ENCODE measurements around the gene CENPM. TPM values are rescaled to one million over a fixed set of nuclear protein-coding genes. Genes with fewer than 3 reads are reported as not detected.

CENPM gene
- total RNA-seq, 1 donor from 2014 or later = 13.3 TPM

GRCh38 chr22:41989246-41989645 is 42.3 kb upstream of the CENPM start:
- CTCF ChIA-PET = no interaction called here
- peaks cover 13% of the 10 kb centered on the region for H3K27me3 Mint-ChIP-seq

DNA sequence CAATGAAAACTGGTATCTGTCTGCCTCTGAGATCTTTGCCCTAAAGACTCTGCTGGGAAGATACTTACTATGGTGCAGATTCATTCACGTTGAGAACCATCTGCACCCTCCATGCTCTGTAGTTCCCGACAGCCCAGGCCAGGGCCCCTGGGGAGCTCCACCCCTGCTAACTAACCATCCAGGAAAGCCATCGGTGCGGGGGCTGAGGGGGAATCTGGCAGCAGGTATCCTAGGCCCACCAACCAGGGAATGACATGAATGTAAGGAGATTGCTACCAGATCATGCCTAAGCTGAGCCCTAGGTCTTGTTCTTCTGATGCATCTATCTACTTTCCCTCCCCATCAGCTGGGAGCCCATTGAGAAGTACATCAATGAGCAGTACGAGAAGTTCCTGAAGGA is 40.3 kb upstream of the CENPM start:
- ATAC-seq (ENCODE audit: low read depth) (no peak), DNase-seq (no peak)
- H3K36me3 Mint-ChIP-seq (ENCODE audit: low read depth) = no peaks in the 10 kb centered on the region
- H3K4me3 Mint-ChIP-seq = no peak overlapping the region
- no peaks in the 10 kb centered on the region for H3K9me3 Mint-ChIP-seq
- H3K27me3 Mint-ChIP-seq = peaks cover 11% of the 10 kb centered on the region
- intact Hi-C loops (cut with micrococcal nuclease) = no loop called here
- ChIA-PET POLR2A (interaction anchor here (1.8 kb wide), 1 partner anchor 82 kb away, joined by 4 read pairs; no protein-coding TSS in a partner anchor), CTCF (no interaction called here)
- H3K4me1 Mint-ChIP-seq = no peaks in the 10 kb centered on the region
- no peak overlapping the region for H3K27ac Mint-ChIP-seq
- TF ChIP-seq CTCF (IDR thresholded peaks at IDR 0.05) = no peak

More at GRCh38 chr22:41989246-41989645, 42.3 kb upstream of the CENPM start:
- no peak overlapping the region for H3K27ac Mint-ChIP-seq
- H3K9me3 Mint-ChIP-seq = no peaks in the 10 kb centered on the region
- ATAC-seq (ENCODE audit: low read depth) (no peak), DNase-seq (no peak)
- H3K4me3 Mint-ChIP-seq = no peak overlapping the region
- no peaks in the 10 kb centered on the region for H3K36me3 Mint-ChIP-seq (ENCODE audit: low read depth)
- POLR2A ChIA-PET = interaction anchor here (1.4 kb wide), 1 partner anchor 9 kb away, joined by 4 read pairs; the partner anchor contains the start of gene WBP2NL
- intact Hi-C loops (cut with micrococcal nuclease) = no loop called here
- no peak for TF ChIP-seq CTCF (IDR thresholded peaks at IDR 0.05)
- no peaks in the 10 kb centered on the region for H3K4me1 Mint-ChIP-seq

GRCh38 chr22:41983513-41984405 is 36.8 kb upstream of the CENPM start:
- ChIA-PET POLR2A (interaction anchor here (0.7 to 1.1 kb wide), 3 partner anchors 96 to 129 kb away, joined by 3 to 6 read pairs (median 6); partner anchors contain the start of gene SMDT1), CTCF (no interaction called here)
- Mint-ChIP-seq H3K27ac (no peak overlapping the region), H3K36me3 (ENCODE audit: low read depth) (no peaks in the 10 kb centered on the region), H3K4me3 (no peak overlapping the region), H3K9me3 (no peaks in the 10 kb centered on the region), H3K4me1 (no peaks in the 10 kb centered on the region), H3K27me3 (peaks cover 9% of the 10 kb centered on the region)
- no peak for DNase-seq
- no peak for ATAC-seq (ENCODE audit: low read depth)
- TF ChIP-seq CTCF (IDR thresholded peaks at IDR 0.05) = no peak
- intact Hi-C loops (cut with micrococcal nuclease) = no loop called here

- ATAC-seq (ENCODE audit: low read depth) (no peak), DNase-seq (no peak)
- Mint-ChIP-seq H3K27me3 (peaks cover 14% of the 10 kb centered on the region), H3K36me3 (ENCODE audit: low read depth) (no peaks in the 10 kb centered on the region), H3K4me1 (no peaks in the 10 kb centered on the region), H3K9me3 (no peaks in the 10 kb centered on the region), H3K27ac (no peak overlapping the region), H3K4me3 (no peak overlapping the region)
- TF ChIP-seq CTCF (IDR thresholded peaks at IDR 0.05) = no peak
- POLR2A ChIA-PET = interaction anchor here (1.1 kb wide), 1 partner anchor 97 kb away, joined by 6 read pairs; the partner anchor contains the start of gene SMDT1
- CTCF ChIA-PET = no interaction called here
- intact Hi-C loops (cut with micrococcal nuclease) = no loop called here
These were observed 35.9 kb upstream of the CENPM start for GRCh38 chr22:41982865-41983264.

Data from activated B cell treated with CpG ODN at 0.5 μM for 24 hours (primary cell).